Measurements from ENCODE around the gene PCLO.

Gene PCLO

DNA sequence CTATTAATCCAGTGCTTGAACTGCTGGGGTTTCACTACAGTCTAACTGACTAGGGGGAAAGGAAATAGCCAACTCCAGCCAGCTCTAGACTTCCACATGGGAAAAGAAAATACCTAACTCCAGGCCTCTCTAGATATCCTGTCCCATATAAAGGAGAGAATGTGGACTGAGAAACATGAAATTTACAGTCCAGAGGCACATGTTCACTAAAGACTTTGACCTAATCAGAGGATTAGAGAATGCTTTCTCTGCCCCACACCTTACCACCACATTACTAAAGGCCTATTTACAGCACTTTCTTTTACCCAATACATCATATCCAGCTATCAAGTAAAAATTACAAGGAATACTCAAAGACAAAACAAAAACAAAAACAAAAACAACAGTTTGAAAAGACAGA, 164.2 kb downstream of the PCLO start:
- Histone ChIP-seq H3K36me3 (ENCODE audit: insufficient read depth, insufficient read length, low read length) (no peaks in the 10 kb centered on the region), H3K9ac (ENCODE audit: insufficient read length, low read depth) (no peak overlapping the region), H3K27me3 (ENCODE audit: insufficient read depth, insufficient read length) (no peaks in the 10 kb centered on the region), H3K4me3 (ENCODE audit: insufficient read length, low read depth) (no peak overlapping the region), H3K4me1 (ENCODE audit: insufficient read depth, insufficient read length) (no peaks in the 10 kb centered on the region), H3K9me3 (ENCODE audit: insufficient read depth, low read length) (no peaks in the 10 kb centered on the region)
- TF ChIP-seq SUZ12 (IDR thresholded peaks at IDR 0.05; ENCODE audit: extremely low read depth, insufficient read depth, insufficient read length): no peak
- no peak for TF ChIP-seq ZNF274 (IDR thresholded peaks at IDR 0.05; ENCODE audit: low read depth, low read length)
- no peak for TF ChIP-seq YY1 (IDR thresholded peaks at IDR 0.05; ENCODE audit: insufficient read depth, insufficient read length)
- DNase-seq (ENCODE audit: low read depth, low spot score): no peak

DNA sequence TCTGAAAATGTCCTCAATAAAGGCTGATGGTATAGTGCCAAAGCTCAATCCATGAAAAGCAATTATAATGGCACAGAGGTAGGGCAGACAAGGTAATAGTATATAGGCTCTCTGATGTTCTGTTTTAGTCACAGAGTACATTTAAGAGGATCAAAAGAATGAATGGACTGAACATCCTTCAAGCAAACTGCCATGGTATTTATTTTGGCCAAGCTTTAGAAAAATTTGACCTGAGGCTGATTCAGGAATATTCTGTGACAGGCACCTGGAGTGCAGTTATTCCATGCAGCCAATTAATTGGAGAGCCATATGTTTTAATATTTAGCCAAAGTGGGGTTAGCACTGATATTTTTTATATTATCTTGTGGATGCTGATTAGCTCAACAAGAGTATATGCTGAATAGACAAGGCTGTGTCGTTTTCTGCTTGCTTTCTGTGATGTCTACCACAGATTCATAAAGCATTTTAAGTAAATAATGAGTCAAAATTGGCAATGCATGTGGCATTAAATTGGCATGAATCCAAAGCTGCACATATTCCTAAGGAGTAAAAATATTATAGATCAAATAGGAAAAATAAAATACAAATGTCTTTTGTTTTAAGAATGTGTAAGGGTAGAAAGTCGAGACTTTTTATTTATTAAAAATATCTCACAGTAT, 177.4 kb downstream of the PCLO start:
- Histone ChIP-seq H3K9me3 (ENCODE audit: insufficient read depth, low read length) (no peaks in the 10 kb centered on the region), H3K36me3 (ENCODE audit: insufficient read depth, insufficient read length, low read length) (no peaks in the 10 kb centered on the region), H3K27me3 (ENCODE audit: insufficient read depth, insufficient read length) (no peaks in the 10 kb centered on the region), H3K4me3 (ENCODE audit: insufficient read length, low read depth) (no peak overlapping the region), H3K4me1 (ENCODE audit: insufficient read depth, insufficient read length) (no peaks in the 10 kb centered on the region), H3K9ac (ENCODE audit: insufficient read length, low read depth) (no peak overlapping the region)
- DNase-seq (ENCODE audit: low read depth, low spot score): no peak
- no peak for TF ChIP-seq ZNF274 (IDR thresholded peaks at IDR 0.05; ENCODE audit: low read depth, low read length)
- TF ChIP-seq SUZ12 (IDR thresholded peaks at IDR 0.05; ENCODE audit: extremely low read depth, insufficient read depth, insufficient read length): no peak
- no peak for TF ChIP-seq YY1 (IDR thresholded peaks at IDR 0.05; ENCODE audit: insufficient read depth, insufficient read length)

DNA sequence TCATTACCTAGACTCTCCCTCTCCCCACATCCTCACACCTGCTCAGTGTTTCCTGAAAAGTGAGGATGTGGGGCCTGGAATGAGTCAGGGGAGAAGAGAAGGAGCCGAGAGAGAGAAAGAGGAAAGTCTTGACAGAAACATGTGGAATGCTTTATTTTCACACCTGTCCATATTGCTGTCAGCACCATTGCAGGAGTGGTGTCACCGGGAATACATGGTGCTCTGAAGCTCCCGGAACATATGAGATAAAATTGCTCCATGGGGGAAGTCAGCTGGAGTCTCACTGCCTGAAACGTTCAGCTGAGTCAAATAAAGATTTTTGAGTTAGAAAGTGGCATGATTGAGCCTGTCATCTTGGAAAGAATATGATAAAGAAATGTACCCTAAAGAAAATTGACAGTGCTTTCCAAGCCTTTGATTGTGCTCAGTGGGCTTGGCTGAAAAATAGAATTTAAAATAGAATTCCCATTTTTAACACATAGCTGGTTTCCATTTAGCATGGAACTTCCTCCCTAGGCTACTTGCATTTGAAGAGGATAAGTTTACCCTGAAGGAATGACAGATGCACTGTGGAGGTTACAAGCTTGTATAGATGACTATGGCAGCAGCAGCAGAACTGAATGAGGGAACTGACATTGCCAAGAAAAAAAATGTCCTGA, 182.4 kb downstream of the PCLO start:
- Histone ChIP-seq H3K9me3 (ENCODE audit: insufficient read depth, low read length) (no peaks in the 10 kb centered on the region), H3K27me3 (ENCODE audit: insufficient read depth, insufficient read length) (no peaks in the 10 kb centered on the region), H3K4me1 (ENCODE audit: insufficient read depth, insufficient read length) (no peaks in the 10 kb centered on the region), H3K9ac (ENCODE audit: insufficient read length, low read depth) (no peak overlapping the region), H3K4me3 (ENCODE audit: insufficient read length, low read depth) (no peak overlapping the region), H3K36me3 (ENCODE audit: insufficient read depth, insufficient read length, low read length) (no peaks in the 10 kb centered on the region)
- no peak for TF ChIP-seq ZNF274 (IDR thresholded peaks at IDR 0.05; ENCODE audit: low read depth, low read length)
- no peak for TF ChIP-seq YY1 (IDR thresholded peaks at IDR 0.05; ENCODE audit: insufficient read depth, insufficient read length)
- TF ChIP-seq SUZ12 (IDR thresholded peaks at IDR 0.05; ENCODE audit: extremely low read depth, insufficient read depth, insufficient read length): no peak
- no peak for DNase-seq (ENCODE audit: low read depth, low spot score)

DNA sequence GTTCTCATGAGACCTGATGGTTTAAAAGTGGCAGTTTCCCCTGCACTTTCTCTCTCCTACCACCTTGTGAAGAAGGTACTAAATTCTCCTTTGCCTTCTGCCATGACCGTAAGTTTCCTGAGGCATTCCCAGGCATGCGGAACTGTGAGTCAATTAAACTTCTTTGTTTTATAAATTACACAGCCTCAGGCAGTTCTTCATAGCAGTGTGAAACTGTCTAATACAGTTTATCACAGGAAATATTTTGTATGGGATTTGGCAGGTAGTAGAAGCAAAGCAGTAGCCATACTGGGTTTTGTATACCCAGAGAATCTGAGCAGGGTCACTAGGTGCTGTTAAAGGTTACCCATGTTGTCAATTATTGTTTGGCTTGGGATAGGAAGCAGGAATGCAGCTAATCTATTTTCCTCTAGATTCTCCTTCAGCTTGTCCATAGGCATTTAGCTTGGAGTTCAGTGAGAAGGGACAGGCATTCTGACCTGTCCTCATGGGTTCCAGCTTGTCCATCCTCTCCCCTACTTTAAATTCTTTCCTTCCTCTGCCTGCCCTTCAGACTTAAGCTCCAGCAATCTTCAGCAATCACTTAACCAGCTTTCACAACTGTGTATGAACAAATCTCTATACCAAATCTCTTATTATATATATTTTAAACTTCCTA, 186.7 kb downstream of the PCLO start:
- no peak overlapping the region for H3K9ac ChIP-seq (ENCODE audit: insufficient read length, low read depth)
- no peaks in the 10 kb centered on the region for H3K9me3 ChIP-seq (ENCODE audit: insufficient read depth, low read length)
- no peaks in the 10 kb centered on the region for H3K4me1 ChIP-seq (ENCODE audit: insufficient read depth, insufficient read length)
- no peaks in the 10 kb centered on the region for H3K27me3 ChIP-seq (ENCODE audit: insufficient read depth, insufficient read length)
- H3K4me3 ChIP-seq (ENCODE audit: insufficient read length, low read depth): no peak overlapping the region
- no peak for TF ChIP-seq ZNF274 (IDR thresholded peaks at IDR 0.05; ENCODE audit: low read depth, low read length)
- no peak for TF ChIP-seq SUZ12 (IDR thresholded peaks at IDR 0.05; ENCODE audit: extremely low read depth, insufficient read depth, insufficient read length)
- TF ChIP-seq YY1 (IDR thresholded peaks at IDR 0.05; ENCODE audit: insufficient read depth, insufficient read length): no peak
- no peak for DNase-seq (ENCODE audit: low read depth, low spot score)
- no peaks in the 10 kb centered on the region for H3K36me3 ChIP-seq (ENCODE audit: insufficient read depth, insufficient read length, low read length)

DNA sequence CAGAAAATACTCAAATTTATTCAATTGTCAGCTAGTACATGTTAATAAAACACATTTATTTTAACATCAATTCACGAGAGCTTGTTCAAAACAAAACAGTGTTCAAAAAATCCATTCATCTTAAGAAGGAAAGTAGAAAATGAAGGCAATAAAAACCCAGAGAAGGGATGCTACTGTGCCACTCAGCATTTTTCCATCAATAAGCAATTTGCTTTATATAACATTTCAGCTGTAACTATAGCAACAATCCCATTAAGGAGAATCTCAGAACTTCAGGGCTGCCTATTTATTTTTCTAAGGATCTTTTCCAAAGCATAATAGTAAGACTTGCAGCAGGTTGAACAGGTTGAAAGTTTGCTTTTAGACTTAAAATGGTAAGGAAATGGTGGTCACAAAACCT, 190.5 kb downstream of the PCLO start:
- no peak for DNase-seq (ENCODE audit: low read depth, low spot score)
- no peak for TF ChIP-seq YY1 (IDR thresholded peaks at IDR 0.05; ENCODE audit: insufficient read depth, insufficient read length)
- no peak for TF ChIP-seq SUZ12 (IDR thresholded peaks at IDR 0.05; ENCODE audit: extremely low read depth, insufficient read depth, insufficient read length)
- TF ChIP-seq ZNF274 (IDR thresholded peaks at IDR 0.05; ENCODE audit: low read depth, low read length): no peak
- no peaks in the 10 kb centered on the region for H3K27me3 ChIP-seq (ENCODE audit: insufficient read depth, insufficient read length)
- H3K9me3 ChIP-seq (ENCODE audit: insufficient read depth, low read length): no peaks in the 10 kb centered on the region
- H3K4me3 ChIP-seq (ENCODE audit: insufficient read length, low read depth): no peak overlapping the region
- H3K36me3 ChIP-seq (ENCODE audit: insufficient read depth, insufficient read length, low read length): no peaks in the 10 kb centered on the region
- H3K4me1 ChIP-seq (ENCODE audit: insufficient read depth, insufficient read length): no peaks in the 10 kb centered on the region
- no peak overlapping the region for H3K9ac ChIP-seq (ENCODE audit: insufficient read length, low read depth)

DNA sequence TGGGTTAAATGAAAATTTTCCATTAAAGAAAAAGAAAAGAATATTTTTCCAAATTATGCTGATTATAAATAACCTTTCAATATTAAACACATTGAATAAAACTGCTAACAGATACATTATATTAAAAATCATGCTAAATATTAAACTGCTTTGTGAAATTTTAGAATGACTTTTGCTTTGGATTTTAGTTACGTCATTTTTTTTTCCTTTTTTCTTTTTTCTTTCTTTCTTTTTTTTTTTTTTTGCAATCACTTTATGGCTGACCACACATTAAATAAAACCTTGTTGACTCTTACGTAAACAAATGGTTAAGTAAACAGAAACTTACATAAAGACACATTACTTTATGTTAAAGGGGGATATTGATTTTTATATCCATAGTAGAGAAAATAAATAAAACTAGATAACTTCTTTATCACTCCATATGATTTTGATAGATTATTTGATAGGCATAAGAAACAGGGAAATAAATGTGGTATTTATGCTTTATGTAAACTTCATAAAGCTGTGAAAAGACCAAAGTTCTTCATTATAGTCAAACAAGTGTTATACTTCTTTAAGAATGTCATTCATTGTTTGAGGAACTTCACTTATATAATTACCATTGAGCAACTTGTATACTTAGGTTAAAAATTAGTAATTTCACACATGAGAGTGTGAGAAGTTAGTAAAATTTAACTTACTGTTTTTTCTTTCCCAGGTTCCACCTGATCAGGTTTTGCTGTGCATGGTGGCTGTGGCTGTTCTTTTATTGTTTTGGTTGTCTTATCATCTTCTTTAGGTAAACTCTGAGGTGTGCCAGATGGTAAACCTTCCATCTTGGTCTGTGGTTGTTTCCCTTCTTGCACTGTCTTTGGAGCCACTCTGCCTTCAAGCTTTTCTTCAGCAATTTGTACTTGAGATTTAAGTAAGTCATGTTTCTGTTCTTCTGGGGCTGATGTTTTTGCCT, 197.3 kb downstream of the PCLO start:
- no peaks in the 10 kb centered on the region for H3K4me1 ChIP-seq (ENCODE audit: insufficient read depth, insufficient read length)
- H3K36me3 ChIP-seq (ENCODE audit: insufficient read depth, insufficient read length, low read length): no peaks in the 10 kb centered on the region
- TF ChIP-seq SUZ12 (IDR thresholded peaks at IDR 0.05; ENCODE audit: extremely low read depth, insufficient read depth, insufficient read length) (no peak), YY1 (IDR thresholded peaks at IDR 0.05; ENCODE audit: insufficient read depth, insufficient read length) (no peak), ZNF274 (IDR thresholded peaks at IDR 0.05; ENCODE audit: low read depth, low read length) (no peak)
- H3K4me3 ChIP-seq (ENCODE audit: insufficient read length, low read depth): no peak overlapping the region
- H3K9ac ChIP-seq (ENCODE audit: insufficient read length, low read depth): no peak overlapping the region
- H3K27me3 ChIP-seq (ENCODE audit: insufficient read depth, insufficient read length): no peaks in the 10 kb centered on the region
- H3K9me3 ChIP-seq (ENCODE audit: insufficient read depth, low read length): no peaks in the 10 kb centered on the region
- no peak for DNase-seq (ENCODE audit: low read depth, low spot score)

Measured in NT2/D1 (cell line).